GM12878 (cell line): Measurements from ENCODE around the gene PLEKHA5. TPM values are rescaled to one million over a fixed set of nuclear protein-coding genes. Genes with fewer than 3 reads are reported as not detected.

Source experiments
- BHLHE40 ChIP-seq, 2 experiments: fragments of 450-650 bp in 1 of 2; IDR thresholded peaks; 2 replicates each; pipeline ENCODE4 v1.6.1; 2011 to 2017; ENCODE audit warnings: low read depth in 2 of 2, borderline replicate concordance in 1 of 2, improper control_type of control experiment in 1 of 2, low read length in 1 of 2, mild to moderate bottlenecking in 1 of 2
- CHD2 ChIP-seq: IDR thresholded peaks from 2 replicates; pipeline ENCODE4 v1.6.1; 2011; ENCODE audit warnings: low read depth, low read length, improper control_type of control experiment, borderline replicate concordance
- HDAC2 ChIP-seq: fragments of 200-600 bp; sonication (generic); IDR thresholded peaks from 2 replicates; pipeline ENCODE4 v1.6.1; 2017
- MYC ChIP-seq: IDR thresholded peaks from 2 replicates; pipeline ENCODE4 v1.6.1; 2011; ENCODE audit warnings: mild to moderate bottlenecking, low read length, moderate library complexity, inconsistent platforms; ENCODE audit not compliant: insufficient read depth, insufficient replicate concordance, insufficient read length, severe bottlenecking
- PAX8 ChIP-seq: fragments of 450-650 bp; IDR thresholded peaks from 2 replicates; pipeline ENCODE4 v1.6.1; 2017; ENCODE audit warnings: mild to moderate bottlenecking, moderate library complexity
- RELA ChIP-seq: fragments of 450-650 bp; IDR thresholded peaks from 2 replicates; pipeline ENCODE4 v1.8.0; 2014; ENCODE audit warnings: borderline replicate concordance; ENCODE audit not compliant: partially characterized antibody
- SP1 ChIP-seq: IDR thresholded peaks from one replicate; pipeline ENCODE4 v1.6.1; 2011; ENCODE audit warnings: low read depth, low read length
- SUZ12 ChIP-seq: fragments of 200-600 bp; sonication (generic); IDR thresholded peaks from one replicate; pipeline ENCODE4 v1.6.1; 2018; ENCODE audit warnings: antibody characterized with exemption, mild to moderate bottlenecking; ENCODE audit not compliant: unreplicated experiment
- TCF12 ChIP-seq: IDR thresholded peaks from 2 replicates; pipeline ENCODE4 v1.6.1; 2011; ENCODE audit warnings: low read depth, mild to moderate bottlenecking, low read length
- WRNIP1 ChIP-seq: IDR thresholded peaks from 2 replicates; pipeline ENCODE4 v1.6.1; 2011; ENCODE audit warnings: low read depth, low read length, improper control_type of control experiment, borderline replicate concordance
- ZNF384 ChIP-seq: IDR thresholded peaks from 2 replicates; pipeline ENCODE4 v1.6.1; 2012; ENCODE audit warnings: low read depth, mild to moderate bottlenecking, low read length, improper control_type of control experiment, borderline replicate concordance
- polyA plus RNA-seq, 11 experiments: library from polyadenylated mRNA; depleted of rRNA in 4 of 11; unstranded in 6 of 11; stranded (reverse) in 5 of 11; fragments of >200 nt; fragmentation: Nextera tagmentation in 4 of 11; fragmentation: Illumina TruSeq in 1 of 11; extraction: Ambion mirVana in 4 of 11; extraction: Trizol in 1 of 11; gene quantifications; 1 replicate in 1 of 11; 2 replicates in 10 of 11; pipeline versions ENCODE4 v1.2.1 to v1.2.3, GENCODE V29; 2011 to 2016; ENCODE audit warnings: inconsistent platforms in 2 of 11, missing spikeins in 2 of 11, low read depth in 1 of 11
- total RNA-seq, 4 experiments: library from RNA; depleted of rRNA in 3 of 4; stranded (reverse); fragments of >200 nt in 3 of 4; fragmentation: Illumina TruSeq in 1 of 4; extraction: Trizol in 1 of 4; gene quantifications; 2 replicates each; pipeline versions ENCODE4 v1.2.1 to v1.2.3, GENCODE V29; 2013 to 2021
- TF ChIP-seq, protein P1 (sequence below): fragments of 450-650 bp; IDR thresholded peaks from 2 replicates; pipeline ENCODE4 v1.6.1; 2017; ENCODE audit warnings: low read depth, mild to moderate bottlenecking, moderate library complexity
- TF ChIP-seq, protein P2 (sequence below): fragments of 150-350 bp; IDR thresholded peaks from 2 replicates; pipeline ENCODE4 v1.6.1; 2014; ENCODE audit warnings: mild to moderate bottlenecking, low read depth, low read length
- TF ChIP-seq, protein P3 (sequence below): fragments of 450-650 bp; IDR thresholded peaks from 2 replicates; pipeline ENCODE4 v1.6.1; 2016; ENCODE audit warnings: mild to moderate bottlenecking

Gene PLEKHA5
- total and polyA plus RNA-seq, 10 of the 15 experiments (the other 5 are each of a cell fraction or from before 2014, with no cell fraction given): 0.09 to 0.33 (median 0.18) TPM; not detected in 3

DNA sequence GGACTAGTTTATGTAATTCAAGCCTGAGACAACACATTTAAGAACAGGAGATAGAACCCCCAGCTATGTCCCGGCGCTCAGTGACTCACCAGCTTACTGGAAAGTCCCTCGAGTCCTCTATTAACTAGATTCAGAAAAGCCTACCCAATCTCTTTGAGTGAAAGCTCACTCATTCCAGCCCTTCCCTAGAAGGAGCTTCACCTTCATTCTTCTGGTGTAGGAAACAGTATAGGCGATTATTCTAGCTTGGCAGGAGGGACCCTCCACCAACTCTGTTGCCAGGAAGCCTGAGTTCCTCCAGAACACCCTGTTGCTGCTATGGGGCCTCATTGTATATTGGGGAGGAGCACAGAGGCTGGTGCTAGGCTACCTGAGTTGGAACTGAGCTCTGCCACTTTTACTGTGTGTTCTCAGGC, 252.6 kb downstream of the PLEKHA5 start (continued):
- TF ChIP-seq, protein P1, sequence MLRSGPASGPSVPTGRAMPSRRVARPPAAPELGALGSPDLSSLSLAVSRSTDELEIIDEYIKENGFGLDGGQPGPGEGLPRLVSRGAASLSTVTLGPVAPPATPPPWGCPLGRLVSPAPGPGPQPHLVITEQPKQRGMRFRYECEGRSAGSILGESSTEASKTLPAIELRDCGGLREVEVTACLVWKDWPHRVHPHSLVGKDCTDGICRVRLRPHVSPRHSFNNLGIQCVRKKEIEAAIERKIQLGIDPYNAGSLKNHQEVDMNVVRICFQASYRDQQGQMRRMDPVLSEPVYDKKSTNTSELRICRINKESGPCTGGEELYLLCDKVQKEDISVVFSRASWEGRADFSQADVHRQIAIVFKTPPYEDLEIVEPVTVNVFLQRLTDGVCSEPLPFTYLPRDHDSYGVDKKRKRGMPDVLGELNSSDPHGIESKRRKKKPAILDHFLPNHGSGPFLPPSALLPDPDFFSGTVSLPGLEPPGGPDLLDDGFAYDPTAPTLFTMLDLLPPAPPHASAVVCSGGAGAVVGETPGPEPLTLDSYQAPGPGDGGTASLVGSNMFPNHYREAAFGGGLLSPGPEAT: peak; percentile 79
- TF ChIP-seq CHD2 (no peak), PAX8 (no peak), HDAC2 (no peak), SUZ12 (no peak), ZNF384 (no peak), MYC (no peak), WRNIP1 (no peak), SP1 (no peak), RELA (peak; percentile 47), TCF12 (no peak), BHLHE40 (IDR thresholded peaks at IDR 0.05; ENCODE audit: borderline replicate concordance in 1 of 2, low read depth in 2 of 2, low read length in 1 of 2) (no peak)
- TF ChIP-seq, protein P2, sequence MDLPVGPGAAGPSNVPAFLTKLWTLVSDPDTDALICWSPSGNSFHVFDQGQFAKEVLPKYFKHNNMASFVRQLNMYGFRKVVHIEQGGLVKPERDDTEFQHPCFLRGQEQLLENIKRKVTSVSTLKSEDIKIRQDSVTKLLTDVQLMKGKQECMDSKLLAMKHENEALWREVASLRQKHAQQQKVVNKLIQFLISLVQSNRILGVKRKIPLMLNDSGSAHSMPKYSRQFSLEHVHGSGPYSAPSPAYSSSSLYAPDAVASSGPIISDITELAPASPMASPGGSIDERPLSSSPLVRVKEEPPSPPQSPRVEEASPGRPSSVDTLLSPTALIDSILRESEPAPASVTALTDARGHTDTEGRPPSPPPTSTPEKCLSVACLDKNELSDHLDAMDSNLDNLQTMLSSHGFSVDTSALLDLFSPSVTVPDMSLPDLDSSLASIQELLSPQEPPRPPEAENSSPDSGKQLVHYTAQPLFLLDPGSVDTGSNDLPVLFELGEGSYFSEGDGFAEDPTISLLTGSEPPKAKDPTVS: no peak
- TF ChIP-seq, protein P3, sequence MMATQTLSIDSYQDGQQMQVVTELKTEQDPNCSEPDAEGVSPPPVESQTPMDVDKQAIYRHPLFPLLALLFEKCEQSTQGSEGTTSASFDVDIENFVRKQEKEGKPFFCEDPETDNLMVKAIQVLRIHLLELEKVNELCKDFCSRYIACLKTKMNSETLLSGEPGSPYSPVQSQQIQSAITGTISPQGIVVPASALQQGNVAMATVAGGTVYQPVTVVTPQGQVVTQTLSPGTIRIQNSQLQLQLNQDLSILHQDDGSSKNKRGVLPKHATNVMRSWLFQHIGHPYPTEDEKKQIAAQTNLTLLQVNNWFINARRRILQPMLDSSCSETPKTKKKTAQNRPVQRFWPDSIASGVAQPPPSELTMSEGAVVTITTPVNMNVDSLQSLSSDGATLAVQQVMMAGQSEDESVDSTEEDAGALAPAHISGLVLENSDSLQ: peak; percentile 79
